HL-60/S4 treated with retinoic acid at 250 ng/mL for 4 days and 3 days (cell line): ENCODE results near the gene DHX8.

ENCODE experiments used
- in situ Hi-C: fragments of 300-500 bp; cut with MboI; formaldehyde crosslinking; loops from 2 replicates; pipeline ENCODE4 v1.7.0; 2022; ENCODE audit warnings: low sequenced_read_pairs

Gene DHX8

DNA sequence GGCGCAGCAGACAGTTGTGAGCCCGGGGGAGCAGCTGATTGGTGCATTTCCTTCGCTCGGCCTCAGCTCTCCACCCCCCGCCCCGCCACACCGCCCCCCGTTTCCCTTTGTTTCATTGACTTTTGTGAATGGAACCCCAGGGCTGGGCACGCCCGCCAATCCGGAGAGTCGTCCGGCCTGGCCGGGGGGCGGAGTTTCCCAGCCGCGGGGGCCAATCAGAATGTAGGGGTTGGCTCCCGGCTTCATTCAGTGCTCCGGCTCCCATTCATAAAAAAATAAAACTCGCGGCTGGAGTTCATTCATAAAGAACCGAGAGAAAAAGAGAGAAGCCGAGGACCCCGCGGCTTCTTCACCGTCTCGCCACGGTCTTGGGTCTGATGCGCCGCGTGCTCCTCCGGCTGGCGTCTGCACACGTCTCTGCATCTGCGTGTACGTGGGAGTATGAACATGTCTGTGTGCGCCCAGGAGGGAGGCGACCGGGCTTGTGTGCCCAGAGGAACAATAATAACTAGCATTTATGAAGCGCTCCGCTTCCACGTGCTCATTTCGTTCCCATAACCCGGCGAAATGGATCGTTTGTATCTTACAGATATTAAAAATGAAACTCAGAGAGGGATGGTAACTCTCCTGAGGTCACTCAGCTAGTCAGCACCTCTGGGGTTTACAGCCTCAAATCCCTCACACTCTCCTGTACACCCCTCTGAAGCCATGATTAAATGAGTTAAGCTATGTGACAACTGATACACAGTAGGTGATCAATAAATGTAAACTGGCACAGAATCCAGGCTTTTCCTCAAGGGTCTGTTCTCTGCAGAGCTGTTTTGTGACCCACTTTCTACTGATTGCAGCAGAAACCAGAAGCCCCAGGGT, 62.8 kb downstream of the DHX8 start, which contains the start of gene ETV4:
Gene ETV4, minus strand, starts transcription at position 22 of the 870 bp plus-strand sequence. CDS start 723 bp downstream, outside the sequence.
- in situ Hi-C loops = no loop called here

DNA sequence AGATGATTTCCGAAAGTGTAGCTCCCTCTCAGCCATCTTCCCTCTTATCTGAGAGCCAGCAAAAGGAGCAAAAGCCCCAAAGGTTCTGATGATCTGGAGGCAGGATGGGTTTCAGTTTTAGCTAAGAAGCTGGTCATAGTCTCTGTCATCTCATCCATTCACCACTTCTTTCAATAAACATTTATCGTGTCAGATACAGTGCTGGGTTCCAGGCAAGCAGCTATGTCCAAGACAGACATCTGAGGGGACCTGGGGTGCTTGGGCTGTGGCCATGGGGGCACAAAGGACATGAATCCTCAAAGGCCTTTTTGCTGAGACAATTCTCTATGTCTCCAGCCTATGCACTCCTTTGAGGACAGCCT, 63.4 kb downstream of the DHX8 start:
- in situ Hi-C loops = no loop called here

DNA sequence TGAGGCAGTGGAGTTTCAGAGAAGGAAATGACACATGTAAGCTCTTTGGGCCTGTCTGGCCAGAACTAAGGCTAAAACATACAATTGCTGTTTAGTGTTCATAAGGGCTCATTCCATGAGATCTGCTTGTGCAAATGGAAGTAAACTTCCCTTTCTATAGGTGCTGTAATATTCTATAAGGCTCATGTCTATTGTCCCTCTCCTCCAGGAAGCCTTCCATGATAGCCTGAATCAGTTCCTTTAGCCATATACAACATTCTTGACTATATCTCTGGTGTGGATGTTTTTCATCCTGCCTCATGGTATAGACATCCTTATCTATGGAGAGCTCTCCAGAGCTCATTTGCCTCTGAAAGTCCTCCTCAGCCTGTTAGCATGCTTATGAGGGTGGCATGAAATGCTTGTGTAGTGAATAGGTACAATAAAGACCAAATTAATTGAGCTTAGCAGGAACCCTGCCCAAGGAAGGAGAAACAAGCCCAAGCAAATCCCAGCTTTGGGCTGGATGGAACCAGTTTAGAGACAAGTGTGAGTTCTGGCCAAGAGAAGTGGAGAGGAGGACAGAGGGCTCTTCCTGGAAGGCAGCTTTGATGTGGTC, 64.0 kb downstream of the DHX8 start:
- in situ Hi-C loops = no loop called here

DNA sequence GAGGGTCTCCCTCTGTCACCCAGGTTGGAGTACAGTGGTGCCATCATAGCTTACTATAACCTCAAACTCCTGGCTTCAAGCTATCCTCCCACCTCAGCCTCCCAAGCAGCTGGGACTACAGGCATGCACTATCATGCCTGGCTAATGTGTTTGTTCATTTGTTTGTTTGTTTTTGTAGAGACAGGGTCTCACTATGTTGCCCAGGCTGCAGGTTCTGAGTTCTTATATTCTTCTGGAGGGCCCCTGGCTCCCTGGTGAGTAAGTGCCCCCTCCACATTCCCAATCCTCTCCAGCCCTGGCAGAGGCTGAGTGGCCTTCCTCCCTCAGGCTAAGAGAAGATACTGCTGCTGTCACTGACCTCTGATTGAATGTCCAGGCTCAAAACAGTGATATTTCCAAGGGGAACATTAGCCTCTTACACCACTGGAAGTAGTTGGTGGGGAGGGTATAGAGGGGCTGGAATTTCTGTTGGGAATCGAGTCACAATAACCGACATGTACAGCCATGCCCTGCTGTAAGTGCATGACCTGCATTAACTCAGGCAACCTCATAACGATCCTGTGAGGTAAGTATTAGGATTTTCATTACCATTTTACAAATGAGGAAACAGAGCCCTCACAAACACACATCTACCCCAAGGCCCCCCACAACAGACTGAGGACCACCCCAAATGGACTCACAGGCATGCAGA, 65.1 kb downstream of the DHX8 start:
- in situ Hi-C loops = no loop called here

DNA sequence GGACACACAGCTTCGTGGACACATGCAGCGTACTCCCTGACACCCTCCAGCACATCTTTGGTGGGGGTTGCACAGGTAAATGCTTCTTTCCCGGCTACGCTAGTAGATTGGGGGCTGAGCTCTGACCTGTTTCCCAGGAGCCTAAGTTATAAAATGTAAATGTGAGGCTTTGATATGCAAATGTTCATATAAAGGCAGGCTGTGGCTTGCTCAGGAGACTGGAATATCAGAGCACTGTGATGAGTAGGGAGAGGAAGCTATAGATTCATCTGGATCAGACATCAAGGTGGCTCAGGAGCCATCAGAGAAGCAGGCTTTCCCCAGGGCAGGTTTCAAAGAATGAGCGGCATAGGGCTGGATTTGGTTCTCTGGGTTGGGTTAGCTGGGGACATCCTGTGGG, 65.7 kb downstream of the DHX8 start:
- in situ Hi-C loops = no loop called here

DNA sequence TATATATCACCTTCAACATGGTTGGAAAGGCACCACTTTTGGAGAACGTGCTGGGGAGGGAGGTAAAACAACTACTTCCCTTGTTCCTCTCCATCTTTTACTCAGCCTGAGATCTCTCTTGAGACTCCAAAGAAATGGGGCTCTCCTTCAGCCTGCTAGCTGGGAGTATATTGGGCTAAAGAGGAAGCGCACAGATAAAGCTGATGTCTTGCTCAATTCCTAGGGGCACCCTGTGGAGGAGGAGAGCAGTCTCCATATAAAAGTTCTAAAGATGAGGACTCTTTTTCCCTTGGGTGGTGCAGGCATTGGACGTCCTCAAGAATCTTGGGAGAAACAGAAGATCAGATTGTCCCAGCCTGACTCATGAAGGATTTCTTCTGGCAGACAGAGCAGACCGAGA, 67.0 kb downstream of the DHX8 start:
- in situ Hi-C loops = no loop called here

DNA sequence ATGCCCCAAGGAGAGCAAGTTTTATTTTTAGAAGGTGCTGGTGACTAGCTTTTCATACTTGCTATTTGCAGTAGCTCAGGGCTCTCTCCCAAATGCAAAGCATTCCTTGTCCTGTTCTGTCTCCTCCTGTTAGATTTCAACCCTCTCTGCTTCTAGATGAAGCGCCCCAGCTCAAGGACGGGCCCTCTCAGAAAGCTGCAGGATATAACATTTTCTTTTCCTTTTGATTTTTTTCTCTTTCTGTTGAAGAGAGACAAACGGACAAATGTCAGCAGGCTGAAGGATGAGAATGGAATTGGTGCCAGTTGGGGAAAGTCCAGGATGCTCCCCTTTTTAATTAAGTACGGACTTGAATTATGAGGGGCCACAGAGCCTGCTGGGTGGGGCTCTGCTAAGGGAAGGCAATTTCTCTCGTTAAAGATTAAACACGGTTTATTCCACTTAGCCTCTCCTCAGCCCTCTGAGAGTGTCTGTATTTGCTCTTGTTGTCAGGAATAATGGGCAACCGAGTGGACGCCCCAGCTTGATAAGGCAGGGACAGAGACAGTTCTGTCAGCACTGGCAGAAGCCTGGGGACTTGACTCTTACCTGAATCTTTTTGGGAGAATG, 68.6 kb downstream of the DHX8 start:
- in situ Hi-C loops = no loop called here

DNA sequence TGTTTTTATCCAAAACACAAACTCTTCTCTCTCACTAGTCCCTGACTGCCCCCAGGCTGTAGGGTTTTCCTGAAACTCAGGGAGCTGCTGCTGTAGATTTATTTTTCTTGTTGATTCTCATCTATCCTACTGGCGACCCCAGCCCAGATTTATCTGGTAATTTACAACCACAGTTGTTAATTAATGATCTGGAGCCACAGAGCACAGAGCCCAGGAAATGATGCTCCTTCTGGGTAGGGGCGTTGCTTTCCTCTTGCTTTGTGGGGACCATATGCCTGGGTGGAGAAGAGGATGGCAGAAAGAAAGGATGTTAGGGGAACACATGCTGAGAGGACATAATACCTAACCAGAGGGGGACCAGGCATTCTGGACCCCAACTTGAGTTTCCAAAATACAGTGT, 69.8 kb downstream of the DHX8 start:
- in situ Hi-C loops = no loop called here

DNA sequence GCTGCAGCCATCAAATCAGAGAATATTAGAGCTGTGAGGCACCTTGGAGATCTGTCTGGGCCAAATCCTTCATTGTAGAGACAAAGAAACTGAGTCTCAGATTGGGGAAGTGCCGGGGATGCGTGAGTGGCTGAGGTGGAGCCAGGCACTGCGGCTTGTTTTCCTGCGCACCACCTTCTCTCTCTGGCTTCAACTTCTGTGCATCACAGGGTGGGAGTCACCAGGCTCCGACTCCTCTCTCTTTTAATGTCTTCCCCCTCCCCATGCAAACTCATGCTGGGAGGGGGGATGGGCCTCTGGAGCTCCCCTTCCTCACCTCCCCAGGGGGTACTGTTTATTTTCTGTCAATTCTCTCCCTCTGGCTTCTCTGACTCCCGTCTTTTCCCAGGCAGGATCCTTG, 71.1 kb downstream of the DHX8 start:
- in situ Hi-C loops = no loop called here

DNA sequence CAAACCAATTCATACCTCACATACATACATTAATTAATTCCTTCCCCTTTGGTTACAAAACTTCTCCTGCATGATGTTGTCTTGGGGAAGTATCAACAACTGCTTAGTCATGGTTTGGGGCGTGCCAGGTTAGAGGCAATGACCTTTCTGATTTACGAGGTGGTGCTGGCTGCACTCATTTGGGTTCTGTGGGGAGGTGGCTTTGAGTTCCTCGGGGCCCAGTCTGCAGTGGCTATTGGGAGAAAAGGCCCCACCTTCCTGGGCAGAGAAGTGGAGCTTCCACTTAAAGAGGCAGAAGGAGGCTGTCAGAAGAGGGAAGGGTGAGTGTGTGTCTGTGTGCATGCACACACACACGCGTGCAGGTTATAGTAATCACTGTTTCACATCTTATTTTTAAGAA, 72.5 kb downstream of the DHX8 start:
- in situ Hi-C loops = no loop called here

DNA sequence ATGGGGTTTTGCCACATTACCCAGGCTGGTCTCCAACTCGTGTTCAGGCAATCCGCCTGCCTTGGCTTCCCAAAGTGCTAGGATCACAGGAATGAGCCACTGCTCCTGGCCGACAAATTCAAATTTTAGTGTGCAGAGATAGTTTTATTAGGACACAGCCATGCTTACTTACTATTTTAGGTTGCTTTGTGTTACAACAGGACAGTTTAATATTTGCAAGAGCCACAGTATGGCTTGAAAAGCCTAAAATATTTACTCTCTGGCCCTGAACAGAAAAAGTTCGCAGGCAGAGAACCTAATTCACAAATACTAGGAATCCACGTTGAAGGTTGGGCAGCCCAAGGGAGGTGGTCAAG, 75.0 kb downstream of the DHX8 start:
- in situ Hi-C loops = no loop called here

DNA sequence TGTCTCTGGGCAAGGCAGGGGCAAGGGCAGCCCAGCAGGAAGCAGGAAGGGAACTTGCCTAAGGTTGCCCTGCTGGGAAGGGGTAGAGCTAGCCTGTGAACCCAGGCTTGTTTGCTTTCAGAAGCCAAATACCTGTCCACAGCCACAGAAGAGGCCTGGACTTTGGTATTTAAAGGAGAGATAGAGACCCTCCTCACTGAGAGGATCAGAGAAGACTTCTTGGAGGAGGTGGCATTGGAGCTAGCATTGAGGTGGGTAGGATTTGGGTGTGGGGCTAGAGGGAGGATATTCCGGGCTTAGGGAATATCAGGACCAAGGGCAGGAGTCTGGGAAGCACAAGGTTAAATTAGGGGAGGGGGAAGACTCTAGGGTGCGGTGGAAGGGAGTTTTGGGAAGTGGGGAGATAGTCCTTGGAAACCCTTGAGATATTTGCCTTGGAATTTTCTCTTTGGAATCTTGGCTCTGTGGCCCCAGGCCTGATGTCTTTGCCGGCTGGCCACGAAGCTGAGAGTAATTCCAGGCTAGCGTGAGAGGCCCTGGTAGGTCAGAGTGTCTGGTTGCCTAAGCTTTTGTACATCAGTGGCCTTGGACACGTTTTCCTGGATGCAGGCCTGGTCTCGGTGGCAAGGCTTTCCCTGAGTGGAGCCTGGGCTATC, 75.5 kb downstream of the DHX8 start:
- in situ Hi-C loops = no loop called here

DNA sequence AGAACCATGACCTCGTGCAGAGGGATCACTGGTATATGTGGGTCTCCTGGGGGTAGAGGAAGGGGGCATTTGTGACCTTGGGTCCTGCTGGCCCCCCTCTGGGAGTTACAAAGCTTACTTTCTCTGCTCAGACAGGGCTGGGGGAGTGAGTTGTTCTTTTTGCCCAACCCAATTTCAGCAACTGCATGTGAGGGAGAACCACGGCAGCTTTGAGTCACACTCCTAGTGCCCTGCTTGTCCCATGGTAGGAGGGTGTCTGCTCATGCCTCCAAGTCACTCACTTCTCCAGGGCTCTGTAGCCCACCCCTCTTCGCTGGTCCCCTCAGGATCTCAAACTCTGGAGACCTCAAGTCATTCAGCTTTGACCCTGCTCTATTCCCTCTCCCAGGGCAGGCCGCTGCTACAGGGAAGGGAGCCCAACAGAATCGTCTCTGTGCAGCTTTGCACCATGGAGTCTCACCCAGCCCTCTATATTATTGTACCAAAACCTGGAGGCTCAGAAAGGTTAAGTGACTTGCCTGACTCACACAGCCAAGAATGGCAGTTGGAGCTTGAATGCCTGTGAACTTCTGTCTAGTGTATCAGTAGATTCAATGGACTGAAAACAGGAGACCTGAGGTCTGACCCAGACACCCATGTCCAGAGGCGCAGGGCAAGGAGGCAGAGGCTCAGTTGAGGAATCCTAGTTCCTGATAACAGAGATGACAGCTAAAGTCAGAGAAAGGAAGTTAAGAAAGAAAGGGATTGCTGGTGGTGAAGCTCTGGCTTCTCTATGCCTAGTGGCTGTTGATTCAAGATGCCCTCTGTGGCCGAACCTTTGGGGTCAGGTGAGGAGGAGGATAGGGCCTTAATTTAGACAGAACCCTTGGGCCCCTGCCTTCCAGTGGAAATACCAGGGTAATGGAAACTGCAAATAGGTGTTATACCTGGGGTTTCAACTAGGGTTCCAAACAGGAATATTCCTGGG, 77.0 kb downstream of the DHX8 start:
- in situ Hi-C loops = no loop called here

DNA sequence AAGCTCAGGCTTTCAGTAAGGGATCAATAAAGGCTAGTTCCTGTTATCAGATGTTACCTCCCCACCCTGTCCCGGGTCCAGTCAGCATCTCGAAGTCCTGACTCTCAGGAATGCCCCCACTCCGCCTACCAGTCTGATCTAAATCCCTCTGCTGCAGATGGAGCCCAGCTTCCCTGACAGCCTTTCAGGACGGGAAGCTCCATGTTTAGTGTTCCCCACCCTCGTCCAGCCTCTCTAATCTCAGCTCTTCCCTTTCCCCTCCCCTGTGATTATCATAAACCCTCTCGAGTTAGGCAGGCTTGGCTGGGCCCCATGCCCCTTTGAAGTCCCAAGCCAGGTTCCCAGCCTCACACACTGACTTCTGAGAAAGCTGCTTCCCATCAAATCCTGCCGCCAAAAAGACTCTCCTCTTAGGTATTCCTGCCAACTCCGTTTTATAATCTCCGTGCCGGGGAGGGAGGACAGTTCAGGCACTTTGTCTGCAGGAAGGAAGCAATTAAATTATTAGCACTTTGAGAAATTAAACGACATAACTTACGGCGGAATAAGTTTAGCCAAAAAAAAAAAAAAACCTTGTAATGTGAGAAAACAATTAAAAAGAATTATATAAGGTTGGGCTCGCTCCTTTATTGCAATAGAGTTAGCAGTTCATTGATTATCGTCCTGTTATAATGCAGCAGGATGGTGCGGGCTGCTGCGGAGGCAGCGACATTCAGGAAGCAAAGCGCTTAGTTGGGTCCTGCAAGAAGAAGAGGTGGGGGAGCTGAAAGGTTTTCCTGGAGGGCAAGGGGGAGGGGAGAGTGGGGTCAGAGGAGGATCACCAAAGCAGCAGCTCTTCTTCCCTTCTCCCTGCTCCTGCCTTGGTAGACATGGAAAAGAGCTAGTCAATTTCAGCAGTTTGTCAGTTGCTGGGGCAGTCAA, 79.2 kb downstream of the DHX8 start:
- in situ Hi-C loops = no loop called here

DNA sequence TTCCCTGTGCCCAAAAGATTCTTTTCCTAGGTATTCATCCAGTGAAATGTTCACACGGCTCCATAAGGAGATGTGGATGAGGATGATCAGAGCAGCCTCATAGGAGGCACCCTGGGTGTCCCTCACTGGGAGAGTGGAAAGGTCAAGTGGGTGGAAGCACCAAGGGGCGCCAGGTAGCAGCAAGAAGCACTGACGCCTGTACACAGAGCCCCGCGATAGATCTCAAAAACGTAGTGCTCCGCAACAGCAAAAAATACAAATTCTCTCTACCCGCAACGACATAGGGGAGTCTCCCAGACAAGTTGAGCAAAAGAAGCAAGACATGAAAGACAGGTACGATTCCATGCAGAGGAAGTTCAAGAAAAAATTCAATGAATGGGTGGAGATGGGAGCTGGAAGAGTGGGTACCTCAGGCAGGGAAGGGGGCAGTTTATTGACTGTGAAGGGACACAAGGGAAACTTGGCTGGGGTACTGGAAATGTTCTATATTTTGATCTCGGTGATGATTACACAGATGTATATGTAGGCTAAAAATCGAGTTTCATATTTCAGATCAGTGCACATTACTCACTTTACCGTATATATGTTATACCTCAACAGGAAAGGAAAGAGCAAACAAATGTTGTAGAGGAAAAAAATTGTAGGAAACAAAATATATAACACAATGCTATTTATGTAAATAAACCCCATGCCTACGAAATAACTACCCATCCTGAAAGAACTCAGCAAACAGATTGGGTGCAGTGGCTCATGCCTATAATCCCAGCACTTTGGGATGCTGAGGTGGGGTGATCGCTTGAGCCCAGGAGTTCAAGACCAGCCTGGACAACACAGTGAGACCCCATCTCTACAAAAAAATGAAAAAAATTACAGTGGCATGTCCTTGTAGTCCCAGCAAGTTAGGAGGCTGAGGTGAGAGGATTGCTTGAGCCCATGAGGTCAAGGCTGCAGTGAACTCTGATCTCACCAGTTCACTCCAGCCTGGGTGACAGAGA, 80.1 kb downstream of the DHX8 start:
- in situ Hi-C loops = no loop called here

DNA sequence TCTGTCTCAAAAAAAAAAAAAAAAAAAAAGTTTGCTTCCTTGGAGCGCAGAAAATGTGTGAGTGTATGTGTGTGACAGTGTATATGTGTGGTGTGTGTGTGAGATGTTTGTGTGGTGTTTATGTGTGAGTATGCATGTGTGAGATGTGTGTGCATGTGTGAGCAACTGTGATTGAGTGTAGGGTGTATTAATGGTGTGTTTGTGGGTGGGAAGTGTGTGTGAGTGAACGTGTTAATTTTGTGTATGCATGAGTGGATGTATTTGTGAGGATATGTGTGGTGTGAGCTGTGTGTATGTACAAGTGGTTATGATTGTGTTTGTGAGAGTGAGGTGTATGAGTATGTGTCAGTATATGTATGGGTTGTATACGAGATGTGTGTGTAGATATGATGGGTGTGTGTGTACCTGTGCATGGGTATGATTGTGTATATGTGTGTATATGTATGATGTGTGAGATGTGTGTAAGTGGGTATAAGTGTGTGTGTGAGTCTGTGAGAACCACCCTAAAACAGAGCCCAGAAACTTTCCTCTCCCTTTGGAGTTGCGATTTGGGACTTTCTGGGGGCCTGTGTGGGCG, 84.8 kb downstream of the DHX8 start:
- in situ Hi-C loops = no loop called here

DNA sequence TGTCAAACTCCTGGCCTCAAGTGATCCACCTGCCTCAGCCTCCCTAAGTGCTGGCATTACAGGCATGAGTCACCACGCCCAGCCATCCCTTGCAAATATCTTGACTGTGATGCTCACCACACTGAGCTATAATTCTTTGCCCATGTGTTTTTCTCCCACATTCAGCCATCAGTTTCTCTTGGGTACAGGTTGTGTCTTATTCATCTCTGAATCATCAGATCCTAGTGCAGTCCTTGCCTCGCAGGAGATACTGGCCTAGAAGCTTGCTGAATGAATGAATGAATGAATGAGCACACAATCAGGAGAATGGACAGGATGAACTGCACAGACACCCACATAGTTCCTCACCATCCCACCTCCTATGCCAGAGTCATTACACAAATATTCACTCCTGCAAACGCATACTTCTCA, 86.7 kb downstream of the DHX8 start:
- in situ Hi-C loops = loop anchor here (10.0 kb wide), 1 partner anchor 194 kb away; no protein-coding TSS in a partner anchor
